ENCODE data around the gene STEAP3.
A peak's percentile ranks its signal among the peaks of the same experiment; 100 is the strongest.

STEAP3 gene

DNA sequence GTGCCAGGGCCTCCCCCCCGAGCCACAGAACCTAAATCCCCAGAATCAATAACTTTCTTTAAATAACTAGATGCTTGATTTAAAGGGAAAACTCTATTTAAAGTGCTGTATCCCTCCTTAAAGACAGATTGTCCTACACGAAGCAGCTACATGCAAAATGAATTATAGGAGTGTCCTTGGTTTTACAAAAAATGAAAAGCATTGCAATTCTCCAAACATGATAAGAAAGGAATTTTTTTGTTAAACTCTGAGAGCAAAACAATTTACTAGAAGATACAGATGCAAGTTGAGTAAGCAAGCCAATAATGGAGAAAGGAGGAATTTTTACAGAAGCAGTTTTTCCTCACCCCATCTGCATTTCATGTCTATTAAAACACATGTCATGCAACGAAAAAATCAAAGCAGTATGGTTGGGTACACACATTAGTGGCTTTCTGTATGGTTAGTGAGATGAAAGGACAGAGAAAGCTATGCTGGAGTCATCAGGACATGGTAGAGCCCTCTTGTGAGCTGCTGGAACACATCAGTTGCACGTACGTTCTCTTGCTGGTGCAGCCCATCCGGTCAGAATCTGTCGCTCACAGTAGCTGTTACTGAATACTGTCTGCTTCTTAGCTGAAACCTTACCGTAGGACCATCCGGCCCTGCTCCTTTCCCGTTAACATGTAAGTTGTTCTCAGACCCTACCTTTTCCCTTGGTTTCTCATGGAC is 25.9 kb upstream of the STEAP3 start:
- DNase-seq (ENCODE audit: low read depth) = no peak

DNA sequence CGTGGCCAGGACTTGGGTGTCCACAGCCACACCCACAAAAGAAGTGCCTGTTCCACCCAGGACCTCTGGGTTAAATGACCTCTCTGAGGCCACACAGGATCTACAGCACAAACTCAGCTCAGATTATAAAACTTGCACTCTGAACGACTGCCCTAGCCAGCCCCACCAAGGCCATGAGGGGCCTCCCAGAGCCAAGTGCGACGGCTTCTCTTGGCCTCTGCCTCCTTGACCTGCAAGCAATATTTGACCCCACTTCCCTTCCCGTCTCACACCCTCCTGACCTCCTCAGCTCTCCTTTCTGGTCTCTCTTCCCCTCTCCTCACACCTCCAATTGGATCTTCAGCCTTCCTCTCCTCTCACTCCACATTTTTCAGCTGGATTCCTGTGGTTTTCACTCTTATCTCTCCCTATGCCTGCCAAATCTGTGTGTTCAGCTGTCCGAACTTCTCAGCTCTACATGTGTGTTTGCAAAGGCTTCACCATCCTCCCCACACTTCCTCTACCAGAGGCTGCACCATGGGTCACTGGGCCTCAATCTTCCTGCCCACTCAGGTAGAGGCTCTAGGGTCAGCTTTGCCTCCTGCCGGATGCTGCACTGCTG is 25.3 kb upstream of the STEAP3 start:
- DNase-seq (ENCODE audit: low read depth) = peak; percentile 87

DNA sequence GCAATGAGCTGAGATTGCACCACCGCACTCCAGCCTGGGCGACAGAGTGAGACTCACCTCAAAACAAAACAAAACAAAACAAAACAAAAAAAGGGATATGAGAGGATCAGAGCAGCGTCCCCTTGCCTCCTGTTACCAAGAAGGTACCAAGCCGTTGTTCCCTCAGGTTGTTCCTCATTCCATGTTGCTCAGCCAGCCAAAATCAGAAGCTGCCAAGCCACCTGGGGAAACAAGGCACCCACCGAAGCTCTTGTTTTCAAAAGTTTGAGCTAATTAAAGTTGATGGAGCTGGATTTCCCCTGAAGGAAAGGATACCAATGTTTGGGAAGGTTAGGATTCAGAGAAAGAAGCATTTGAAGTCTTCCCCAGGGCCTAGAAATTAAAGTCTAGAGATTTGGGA is 21.8 kb upstream of the STEAP3 start:
- DNase-seq (ENCODE audit: low read depth) = no peak

DNA sequence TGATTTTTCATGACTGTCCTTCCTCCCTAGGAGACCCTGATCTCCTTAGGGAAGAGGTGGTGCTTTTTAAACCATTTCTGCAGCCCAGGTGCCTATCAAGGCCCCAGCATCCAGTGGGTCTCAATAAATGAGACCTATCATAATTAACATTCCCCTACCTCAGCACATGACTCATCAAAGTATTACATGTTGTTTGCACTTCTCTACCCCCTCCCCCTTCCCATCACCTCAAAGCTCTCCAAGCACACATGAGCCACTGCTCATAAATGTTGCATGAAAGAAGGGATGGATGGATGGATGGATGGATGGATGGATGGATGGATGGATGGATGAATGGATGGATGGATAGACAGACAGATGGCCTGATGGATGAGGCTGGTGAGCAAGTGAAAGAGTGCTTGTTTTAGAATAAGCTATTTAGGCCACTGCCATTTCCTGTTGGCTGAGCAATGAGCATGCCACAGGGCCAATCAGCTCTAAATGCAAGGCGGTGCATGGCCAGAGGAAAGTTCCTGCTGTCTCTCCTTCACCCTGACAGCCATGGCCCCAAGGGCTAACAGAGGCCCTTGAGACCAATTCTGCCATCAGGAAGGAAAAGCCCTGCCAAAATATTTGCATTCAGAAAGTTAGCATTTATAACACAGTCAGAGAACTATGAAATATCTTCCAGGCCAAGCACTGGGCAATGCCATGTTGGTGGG is 20.9 kb upstream of the STEAP3 start:
- no peak for DNase-seq (ENCODE audit: low read depth)

DNA sequence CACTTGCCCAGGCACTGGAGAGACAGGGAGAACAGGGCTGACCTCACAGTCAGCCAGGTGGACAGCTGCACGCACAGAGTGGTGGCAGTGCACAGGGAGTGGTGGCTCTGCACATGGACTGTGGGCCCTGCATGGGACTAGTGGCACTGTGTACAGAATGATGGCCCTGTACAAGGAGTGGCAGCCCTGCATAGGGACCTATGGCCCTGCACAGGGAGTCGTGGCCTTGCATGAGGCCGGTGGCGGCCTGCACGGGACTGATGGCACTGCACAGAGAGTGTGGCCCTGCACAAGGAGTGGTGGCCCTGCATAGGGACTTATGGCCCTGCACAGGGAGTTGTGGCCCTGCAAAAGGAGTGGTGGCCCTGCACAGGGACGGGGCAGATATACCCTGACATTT is 19.1 kb upstream of the STEAP3 start:
- DNase-seq (ENCODE audit: low read depth) = no peak

DNA sequence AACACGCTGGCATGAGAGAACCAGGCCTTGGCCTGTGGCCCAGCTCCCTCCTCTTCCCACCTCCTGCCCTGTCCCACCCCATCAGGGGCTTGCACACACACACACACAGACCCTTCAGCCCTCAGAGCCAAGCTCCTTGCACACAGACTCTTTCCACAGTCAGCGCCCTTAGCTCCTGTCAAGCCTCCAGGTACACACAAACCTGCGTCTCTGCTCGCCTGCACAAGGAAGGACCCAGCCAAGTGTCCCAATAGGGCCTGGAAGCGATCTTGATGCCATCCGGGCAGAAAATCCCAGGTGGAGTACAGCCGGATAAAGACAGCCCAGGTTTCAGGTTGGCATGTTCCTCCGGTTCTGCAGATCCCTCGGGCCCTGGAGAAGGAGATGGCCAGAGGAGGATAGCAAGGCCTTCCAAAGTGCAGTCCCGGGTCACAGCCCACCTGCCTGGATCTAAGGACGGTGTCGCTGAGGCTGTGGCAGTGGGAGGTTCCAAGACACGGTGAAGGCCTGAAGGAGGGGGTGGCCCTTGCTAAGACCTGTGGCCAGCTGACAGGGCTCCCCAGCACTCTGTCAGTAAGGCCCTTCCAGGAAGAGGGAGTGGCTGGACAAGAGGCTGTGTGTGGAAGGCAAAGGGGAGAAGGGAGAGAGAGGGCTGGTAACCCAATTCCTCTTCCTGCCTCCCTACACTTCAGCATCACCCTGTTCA is 18.5 kb upstream of the STEAP3 start:
- no peak for DNase-seq (ENCODE audit: low read depth)

DNA sequence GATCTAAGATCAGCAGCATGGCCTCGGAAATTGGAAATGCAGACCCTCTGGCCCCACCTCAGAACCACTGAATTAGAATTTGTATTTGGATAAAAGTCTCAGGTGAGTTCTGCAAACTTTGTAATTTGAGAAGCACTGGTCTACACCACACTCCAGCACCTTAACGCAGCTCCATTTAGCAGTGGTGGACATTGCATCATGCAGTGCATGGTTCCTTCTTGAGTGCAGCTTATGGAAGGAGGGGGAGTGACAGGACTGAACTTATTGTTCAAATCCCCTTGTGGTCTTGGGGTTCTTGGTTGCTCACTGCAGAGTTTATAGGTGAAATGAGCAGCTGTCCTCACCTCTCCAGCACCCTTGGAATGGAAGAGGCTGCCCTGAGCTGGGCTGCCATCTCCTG is 17.4 kb upstream of the STEAP3 start:
- DNase-seq (ENCODE audit: low read depth) = no peak

DNA sequence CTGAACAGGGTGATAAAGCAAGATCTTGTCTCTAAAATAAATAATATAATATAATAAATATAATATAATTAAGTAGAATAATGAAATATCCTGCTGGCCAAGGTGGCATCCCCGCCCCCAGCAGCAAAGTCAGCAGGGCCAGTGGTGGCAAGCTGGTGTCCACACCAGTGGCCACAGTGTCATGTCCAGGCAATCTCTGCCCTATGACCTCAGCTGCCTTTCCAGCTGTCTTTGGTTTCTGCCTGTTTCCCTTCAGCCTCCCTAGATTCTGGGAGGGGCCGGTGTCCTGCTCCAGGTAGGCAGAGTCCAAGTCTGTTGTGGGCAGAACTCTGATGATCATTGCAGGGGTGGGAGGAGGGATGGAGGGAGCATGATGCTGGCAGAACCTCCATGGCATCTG is 16.2 kb upstream of the STEAP3 start:
- DNase-seq (ENCODE audit: low read depth) = no peak

DNA sequence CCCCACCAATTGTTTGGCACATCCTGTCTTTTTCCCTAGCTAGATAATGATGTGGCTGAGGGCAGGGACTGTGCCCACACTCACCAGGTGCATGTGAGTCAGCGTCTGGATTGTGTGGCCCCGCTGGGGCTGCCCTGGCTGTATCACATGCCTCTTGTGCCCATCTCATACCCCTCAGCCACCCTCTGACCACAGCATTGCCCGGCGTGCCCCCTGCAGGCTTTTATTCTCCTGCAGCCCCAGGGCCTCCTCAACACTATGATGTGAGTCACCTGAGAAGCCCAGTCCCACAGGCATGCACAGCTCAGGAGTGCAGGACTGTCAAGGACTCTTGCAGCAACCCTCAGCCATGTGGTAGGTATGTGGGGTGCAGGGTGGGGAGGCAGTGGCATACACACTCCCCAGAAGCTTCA is 14.8 kb upstream of the STEAP3 start:
- DNase-seq (ENCODE audit: low read depth) = peak; percentile 85

DNA sequence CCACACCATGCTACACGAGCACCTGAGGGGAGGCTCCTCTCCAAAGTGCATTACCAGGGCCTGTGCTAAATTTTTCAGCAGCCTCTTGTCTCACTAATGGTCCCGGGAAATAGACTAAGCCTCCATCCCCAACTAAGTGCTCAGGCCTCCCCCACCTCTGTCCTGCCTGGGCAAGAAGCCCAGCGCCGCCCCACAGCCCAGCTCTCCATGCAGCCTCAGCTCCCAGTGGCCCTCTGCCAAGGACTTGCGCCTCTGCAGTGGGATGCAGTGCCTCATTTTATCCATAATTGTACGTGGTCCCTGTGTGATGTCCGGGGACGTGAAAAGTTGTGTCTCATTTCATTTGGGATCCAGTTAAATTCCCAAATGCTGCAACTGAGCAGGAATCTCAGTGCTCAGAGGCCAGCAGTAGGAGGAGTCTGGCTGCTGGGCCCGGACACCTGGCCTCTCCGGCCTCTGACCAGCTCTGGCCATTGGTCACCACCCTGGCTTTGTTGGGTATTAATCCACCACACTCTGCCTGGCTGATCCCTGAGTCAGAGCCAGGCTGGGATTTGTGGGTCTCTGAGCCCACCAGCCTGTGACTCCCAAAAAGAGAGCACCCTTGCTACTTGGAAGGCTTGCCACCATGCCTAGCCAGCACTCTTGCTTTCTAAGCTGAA is 11.4 kb upstream of the STEAP3 start:
- no peak for DNase-seq (ENCODE audit: low read depth)

DNA sequence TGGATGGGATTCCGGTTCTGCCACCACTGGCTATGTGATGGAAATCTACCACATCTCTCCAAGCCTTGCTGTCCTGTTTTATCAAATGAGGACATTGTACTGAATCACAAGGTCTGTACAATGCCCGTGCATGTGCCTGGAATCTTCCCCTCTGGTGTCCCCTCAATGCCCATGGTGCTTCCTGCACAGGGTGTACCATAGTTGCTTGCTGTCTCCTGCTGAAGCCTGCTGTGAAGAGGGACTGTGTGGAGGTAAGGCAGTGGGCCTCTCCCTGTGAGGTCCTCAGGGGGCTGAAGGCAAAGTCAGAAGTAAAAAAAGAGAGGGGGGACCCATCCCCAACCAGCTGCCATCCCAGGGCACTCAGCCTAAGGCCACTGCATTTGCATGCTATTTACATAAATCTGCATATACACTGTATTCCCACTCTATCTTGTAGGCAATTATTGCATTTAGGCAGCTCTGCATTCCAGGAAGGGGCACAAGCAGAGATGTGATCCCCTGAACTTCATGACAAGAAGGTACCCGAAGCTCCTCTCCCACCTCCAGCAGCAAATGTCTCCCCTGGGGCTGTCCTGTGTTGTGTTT is 9.1 kb upstream of the STEAP3 start:
- DNase-seq (ENCODE audit: low read depth) = no peak

DNA sequence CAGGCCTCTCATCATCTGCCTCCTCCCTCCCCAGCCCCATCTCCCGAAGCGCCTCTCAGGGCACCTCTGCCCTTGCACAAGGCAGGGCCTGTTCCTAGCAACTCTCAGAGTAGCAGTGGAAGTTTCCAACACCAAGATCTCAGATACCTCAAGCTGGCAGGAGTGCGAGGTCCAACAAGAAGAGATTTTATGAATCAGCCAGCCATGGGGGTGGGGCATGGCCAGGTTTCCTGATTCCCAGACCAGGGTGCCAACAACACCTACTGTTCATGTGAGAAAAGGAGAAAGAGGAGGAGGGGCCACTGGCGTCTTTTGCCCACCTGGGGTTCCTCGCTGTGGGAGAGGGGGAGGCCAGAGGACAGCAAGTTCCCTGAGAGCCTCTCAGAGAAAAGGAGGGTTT is 6.6 kb upstream of the STEAP3 start:
- no peak for DNase-seq (ENCODE audit: low read depth)

DNA sequence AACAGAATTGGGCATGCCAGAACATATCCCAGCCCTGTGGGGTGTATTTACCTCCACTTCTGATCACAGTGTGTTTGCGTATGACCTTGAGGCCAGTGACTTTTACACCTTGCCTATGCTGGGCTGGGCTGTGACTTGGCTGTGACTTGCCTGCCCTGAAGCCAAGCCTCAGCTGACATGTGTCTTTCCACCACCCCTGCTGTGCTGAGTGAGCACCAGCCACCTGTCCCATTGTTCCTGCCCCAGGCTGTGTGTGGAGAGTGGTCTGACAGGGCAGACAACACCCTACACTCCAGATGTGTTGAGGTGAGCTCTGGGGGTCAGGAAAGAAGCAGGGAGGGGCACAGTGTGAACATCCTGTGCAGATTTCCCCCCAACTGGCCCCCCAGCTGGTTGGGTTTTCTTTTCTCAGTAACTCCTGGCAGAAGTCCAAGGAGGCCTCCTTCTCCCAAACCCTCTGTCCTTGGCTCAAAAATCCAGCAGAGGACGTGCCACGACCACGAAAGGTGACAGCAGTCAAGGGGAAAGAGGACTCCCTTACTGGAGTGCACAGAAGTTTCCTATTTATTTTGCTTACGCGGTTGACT is 5.1 kb upstream of the STEAP3 start:
- no peak for DNase-seq (ENCODE audit: low read depth)

DNA sequence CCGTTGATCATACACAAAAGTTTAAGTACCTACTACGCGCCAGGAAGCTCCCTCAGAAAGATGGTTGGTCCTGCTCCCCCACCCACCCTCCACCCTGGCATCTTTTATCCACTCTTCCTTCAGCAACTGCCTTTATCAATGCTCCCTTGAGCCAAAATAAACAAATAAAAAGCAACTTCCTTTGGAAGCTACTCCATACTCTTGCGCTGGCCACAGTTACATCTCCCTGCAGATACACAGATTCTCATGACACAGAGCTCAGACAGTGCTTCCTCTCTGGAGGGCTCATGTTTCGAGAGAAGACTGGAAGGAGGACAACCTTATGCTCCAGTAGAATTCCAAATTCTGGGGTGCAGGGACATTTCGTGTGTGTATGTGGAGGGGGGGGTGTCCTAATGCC is 3.8 kb upstream of the STEAP3 start:
- DNase-seq (ENCODE audit: low read depth) = no peak

DNA sequence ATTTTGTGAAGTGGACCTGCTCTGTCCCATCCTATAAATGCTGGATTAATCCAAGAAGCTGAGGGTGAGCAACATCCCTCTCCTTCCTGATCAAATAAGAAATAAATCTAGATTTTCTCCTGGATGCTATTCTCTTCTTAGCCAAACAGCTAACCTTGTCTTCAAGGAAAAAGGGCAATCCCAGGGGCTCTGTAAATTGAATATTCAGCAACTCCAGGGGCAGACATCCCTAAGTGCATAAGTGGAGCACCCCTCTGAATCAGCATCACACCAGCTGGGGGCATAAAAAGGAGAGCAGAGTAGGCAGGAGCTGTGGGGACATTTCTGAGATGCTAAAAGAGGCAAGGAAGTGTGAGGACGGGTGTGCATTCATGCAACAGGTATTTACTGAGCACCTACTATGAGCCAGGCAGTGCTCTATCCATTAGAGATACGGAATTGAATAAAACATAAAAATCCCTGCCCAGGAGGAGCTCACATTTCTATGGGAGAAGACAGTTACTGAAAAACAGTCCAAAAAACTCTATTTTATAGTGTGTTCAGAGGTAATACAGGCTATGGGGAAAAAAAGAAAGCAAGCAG is 2.8 kb upstream of the STEAP3 start:
- no peak for DNase-seq (ENCODE audit: low read depth)

DNA sequence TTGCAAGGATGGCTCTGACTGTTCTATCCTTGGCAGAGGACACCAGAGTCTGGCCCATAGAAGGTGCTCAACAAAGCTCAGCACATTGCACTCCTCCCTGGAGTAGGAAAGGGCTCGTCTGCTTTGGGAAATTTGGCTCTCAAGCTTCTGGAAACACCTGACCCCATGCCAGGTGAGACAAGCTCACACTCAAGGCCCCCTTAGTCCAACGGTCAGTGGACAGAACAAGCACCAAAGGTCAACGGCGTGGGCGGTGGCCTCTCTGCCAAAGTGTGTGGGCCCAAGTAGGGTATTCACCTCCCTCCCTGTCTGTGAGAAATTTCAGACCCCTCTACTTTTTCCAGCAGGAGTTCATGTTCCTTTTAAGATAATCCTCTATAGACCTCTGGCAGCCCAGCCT is 2.0 kb upstream of the STEAP3 start:
- DNase-seq (ENCODE audit: low read depth) = no peak

DNA sequence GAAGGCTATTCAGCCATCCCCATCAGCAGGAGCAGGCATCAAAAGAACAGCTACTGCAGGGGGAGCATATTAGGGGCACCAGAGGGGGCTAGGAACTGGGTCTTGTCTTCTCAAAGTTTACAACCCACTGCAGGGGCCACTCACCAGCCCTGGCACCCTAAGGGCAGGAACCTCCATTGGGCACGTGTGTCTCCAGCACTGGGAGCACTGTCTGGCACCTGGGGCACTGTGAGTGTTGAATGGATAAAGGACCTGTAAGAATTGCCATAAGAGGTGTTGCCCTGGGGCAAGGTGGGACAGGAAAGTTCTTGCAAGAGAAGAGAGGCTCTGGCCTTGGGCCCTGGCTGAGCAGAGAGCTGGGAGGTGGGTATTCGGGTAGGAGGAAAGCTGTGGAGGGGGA is 1.4 kb upstream of the STEAP3 start:
- no peak for DNase-seq (ENCODE audit: low read depth)

DNA sequence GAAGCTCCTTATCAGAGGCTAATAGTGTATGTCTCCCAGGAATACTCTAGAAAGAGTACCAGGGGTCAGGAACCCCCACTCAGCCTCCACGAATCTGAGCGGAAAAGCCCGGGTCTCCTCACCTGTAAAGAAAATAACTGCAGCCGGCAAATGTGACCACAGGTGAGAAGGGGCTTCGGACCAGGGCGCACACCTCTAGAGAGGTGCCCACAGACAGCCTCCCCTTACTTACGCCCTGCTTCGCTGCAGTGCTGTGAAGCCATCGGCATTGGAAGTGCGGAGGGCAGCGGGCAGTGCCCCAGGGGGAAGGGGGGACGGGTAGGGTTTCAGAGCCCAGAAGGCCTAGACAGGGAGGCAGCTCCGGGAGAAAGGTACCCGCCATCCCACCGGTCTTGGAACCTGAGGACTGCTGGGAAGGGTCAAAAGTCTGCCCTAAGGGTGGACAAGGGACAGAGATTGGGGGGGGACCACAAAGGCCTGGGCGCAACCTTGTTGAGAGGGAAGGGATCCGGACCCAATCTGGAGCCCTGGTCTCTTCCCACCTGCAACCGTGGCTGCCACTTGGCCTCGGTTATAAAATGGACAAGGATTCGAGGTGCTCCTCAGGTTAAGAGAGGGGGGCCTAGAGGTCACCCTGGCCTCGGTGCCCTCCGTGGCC is 642 bp upstream of the STEAP3 start:
- DNase-seq (ENCODE audit: low read depth) = no peak

DNA sequence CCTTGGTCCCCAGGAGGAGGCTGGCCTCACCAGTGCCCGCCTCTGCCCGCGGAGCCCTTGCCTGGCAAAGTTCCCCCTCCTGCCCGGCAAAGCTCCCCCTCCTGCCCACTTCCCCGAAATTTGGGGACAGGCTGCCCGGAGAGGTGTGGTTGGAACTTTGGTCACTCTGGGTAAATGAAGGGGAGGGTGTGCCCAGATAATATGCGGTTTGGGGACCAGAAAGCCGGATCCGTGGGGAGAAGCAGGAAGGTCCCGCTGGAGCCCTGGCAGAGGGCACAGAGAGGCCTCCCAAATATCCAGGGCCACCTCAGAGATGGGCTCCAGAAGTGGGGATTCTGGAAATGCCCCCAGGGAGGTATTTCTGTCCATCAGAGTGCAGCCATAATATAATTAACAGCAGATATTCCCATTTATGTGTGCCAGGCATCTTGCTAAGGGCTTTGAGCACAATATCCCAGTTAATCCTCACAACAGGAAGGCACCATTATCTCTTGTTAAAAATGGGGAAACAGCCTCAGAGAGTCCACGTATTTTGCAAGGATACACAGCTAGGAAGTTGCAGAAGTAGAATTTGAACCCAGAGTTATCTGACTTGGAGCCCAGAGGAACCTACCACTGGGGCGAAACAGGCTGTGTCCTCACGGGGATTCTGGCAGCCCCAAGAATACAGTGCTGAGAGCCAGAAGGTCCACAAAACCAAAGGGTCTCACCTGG is 914 bp downstream of the STEAP3 start:
- no peak for DNase-seq (ENCODE audit: low read depth)
